HUES64 (cell line): Measurements from ENCODE around the gene GREB1L. TPM values are rescaled to one million over a fixed set of nuclear protein-coding genes. Genes with fewer than 3 reads are reported as not detected.
"Not testable (repeated sequence)": the region's sequence is repeated elsewhere in the genome, so short reads cannot be mapped to it uniquely, and the experiment has no call there.

Source experiments
- H3K27ac ChIP-seq: 2 replicates; pipeline ENCODE4 v1.7.0; 2013; ENCODE audit warnings: low read depth, low read length, inconsistent platforms
- H3K27me3 ChIP-seq: 2 replicates; pipeline ENCODE4 v1.6.1; 2013; ENCODE audit warnings: mild to moderate bottlenecking, low read length; ENCODE audit not compliant: insufficient read depth
- H3K36me3 ChIP-seq: 2 replicates; pipeline ENCODE4 v1.6.1; 2013; ENCODE audit warnings: mild to moderate bottlenecking, low read length; ENCODE audit not compliant: insufficient read depth
- H3K4me1 ChIP-seq: 2 replicates; pipeline ENCODE4 v1.6.1; 2013; ENCODE audit warnings: mild to moderate bottlenecking, low read length, moderate library complexity; ENCODE audit not compliant: insufficient read depth
- H3K4me3 ChIP-seq: 2 replicates; pipeline ENCODE4 v1.5.1; 2013; ENCODE audit warnings: mild to moderate bottlenecking, low read length, moderate library complexity
- H3K9ac ChIP-seq: 2 replicates; pipeline ENCODE4 v1.6.1; 2013; ENCODE audit warnings: mild to moderate bottlenecking, low read depth, low read length
- H3K9me3 ChIP-seq: 2 replicates; pipeline ENCODE4 v1.6.1; 2013; ENCODE audit warnings: low read depth, low read length; ENCODE audit not compliant: insufficient read depth
- WGBS: fragments of 150-250, 120-280 bp; methylation state at CpG from one replicate; pipeline ENCODE4 v1.1.7; 2013; ENCODE audit warnings: missing lambda C conversion rate; 5-methylcytosine and 5-hydroxymethylcytosine counted together
- polyA plus RNA-seq, 2 experiments: library from polyadenylated mRNA; stranded (reverse); fragments of 50-300 nt; gene quantifications; one replicate each; pipeline ENCODE4 v1.2.3, GENCODE V29; 2013

The GREB1L gene
- 22.8 TPM for polyA plus RNA-seq (2013, experiment 1 of 2)
- 26.6 TPM for polyA plus RNA-seq (2013, experiment 2 of 2)

DNA sequence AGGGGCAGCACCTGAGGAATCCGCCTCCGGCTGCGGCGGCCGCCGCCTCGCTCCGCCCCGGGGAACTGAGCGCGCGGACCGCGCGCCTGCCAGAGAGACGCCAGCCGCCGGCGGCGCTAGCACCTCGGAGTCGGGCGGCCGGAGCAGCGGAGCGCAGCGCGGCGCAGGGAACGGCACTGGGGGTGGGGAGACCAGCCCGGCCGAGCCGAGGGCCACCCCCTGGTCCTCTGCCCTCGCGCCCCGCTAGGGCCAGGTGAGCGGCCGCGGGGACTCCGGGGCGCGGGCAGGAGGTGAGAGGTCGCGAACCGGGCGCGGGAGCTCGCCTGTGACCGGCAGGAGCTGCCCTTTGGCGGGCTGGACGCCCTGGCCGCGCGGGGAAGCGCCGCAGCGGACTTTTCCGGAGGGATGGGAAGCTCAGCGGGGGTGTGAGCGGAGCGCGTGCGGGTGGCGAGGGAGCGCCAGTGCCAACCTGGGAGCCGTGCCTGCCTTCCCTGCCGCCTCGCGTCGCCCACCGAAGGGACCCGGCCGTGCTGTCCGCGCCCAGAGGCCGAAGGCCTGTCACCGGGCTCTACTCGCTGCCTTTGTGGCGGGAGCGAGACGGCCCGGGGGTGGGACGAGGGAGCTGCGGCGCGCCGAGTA is at the start of gene GREB1L:
Gene GREB1L (plus strand): TSS at position 92 of the 639 bp plus-strand sequence. CDS start 141,287 bp downstream, outside the sequence.
- Histone ChIP-seq H3K27ac (peak within 1 kb of the TSS; percentile 52; the same call in 1 of the 2 replicates), H3K9me3 (no peaks in the 10 kb centered on the region), H3K4me3 (peak within 1 kb of the TSS; percentile 71), H3K27me3 (peaks cover 87% of the 10 kb centered on the region), H3K36me3 (no peaks in the 10 kb centered on the region), H3K9ac (peak within 1 kb of the TSS; percentile 57; the same call in 1 of the 2 replicates), H3K4me1 (peaks cover 26% of the 10 kb centered on the region; the same call in 1 of the 2 replicates)
- under 1% methylated on average over 87 of the region's 87 CpGs for WGBS

DNA sequence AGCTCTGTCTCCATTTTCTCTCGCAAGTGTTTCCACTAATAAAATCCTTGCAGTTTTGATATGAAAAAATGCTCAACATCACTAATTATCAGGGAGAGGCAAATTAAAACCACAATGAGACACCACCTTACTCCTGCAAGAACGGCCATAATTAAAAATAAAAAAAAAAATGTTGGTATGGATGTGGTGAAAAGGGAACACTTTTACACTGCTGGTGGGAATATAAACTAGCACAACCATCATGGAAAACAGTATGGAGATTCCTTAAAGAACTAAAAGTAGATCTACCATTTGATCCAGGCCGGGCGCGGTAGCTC is 49.8 kb upstream of the GREB1L start:
- Histone ChIP-seq H3K9me3 (no peaks in the 10 kb centered on the region), H3K9ac (no peak overlapping the region), H3K27me3 (no peaks in the 10 kb centered on the region), H3K36me3 (no peaks in the 10 kb centered on the region), H3K4me1 (no peaks in the 10 kb centered on the region), H3K27ac (no peak overlapping the region), H3K4me3 (no peak overlapping the region)
- 90% methylated on average over 4 of the region's 5 CpGs for WGBS

DNA sequence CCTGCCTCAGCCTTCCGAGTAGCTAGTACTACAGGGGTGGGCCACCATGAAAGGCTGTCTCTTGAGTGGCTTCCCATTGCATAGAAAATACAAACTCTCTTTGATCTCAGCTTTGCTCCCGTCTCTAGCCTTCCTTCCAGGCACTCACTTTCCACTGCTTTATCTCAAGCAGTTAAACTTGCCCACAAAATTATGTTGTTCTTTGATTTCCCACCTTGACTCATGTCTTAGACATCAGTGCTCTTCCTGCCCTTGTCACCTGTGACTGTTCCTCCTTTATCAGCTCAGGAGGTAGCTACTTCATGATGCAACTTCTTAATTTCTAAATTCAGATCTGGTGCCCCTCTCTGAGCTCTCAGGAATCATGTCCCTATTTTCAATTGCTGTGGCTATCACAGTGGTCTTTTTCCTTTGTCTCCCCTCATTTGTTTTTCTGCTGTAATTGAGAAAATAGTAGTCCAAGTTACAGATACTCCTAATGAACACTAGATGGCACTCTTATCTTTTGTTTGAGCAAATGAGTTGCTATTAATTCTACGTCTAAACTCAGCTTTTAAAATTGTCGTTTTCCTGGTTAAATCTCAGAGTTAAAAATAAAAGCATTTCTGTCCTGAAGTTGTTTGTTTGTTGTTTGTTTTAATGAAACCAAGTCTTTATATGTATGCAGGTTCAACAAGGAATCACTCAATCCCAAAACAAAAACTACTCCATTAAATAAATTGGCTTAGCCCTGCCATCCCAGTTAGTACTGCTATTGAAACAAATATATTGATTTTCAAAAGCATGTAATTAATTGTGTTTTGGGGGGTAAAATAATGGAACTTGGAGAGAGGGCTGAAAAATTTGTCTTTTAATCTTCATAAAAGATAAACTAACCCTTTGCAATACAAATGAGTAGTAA is 46.9 kb upstream of the GREB1L start:
- Histone ChIP-seq H3K36me3 (no peaks in the 10 kb centered on the region), H3K9ac (no peak overlapping the region), H3K4me3 (no peak overlapping the region), H3K27ac (no peak overlapping the region), H3K9me3 (no peaks in the 10 kb centered on the region), H3K27me3 (no peaks in the 10 kb centered on the region), H3K4me1 (no peaks in the 10 kb centered on the region)
- WGBS: 31% methylated on average over 4 of the region's 4 CpGs

DNA sequence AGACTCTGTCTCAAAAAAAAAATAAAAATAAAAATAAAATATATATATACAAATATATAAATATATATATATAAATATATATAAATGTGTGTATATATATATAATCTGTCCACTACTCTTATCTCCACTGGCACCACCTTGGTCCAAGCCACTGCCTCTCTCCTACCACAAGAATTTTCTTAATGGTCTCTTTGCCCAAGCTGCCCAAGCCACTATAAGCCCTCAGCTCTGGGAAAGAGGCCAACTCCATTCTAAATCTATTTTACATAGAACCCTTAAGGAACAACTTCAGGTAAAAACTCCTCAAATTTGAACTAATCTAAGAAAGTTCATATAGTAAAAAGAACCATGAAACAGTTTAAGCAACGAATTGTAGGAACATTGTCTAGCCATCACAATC is 45.6 kb upstream of the GREB1L start:
- no peak overlapping the region for H3K9ac ChIP-seq
- H3K4me3 ChIP-seq: no peak overlapping the region
- WGBS: no CpG with 5 or more reads among the region's 1 CpG
- H3K27ac ChIP-seq: no peak overlapping the region
- H3K9me3 ChIP-seq: no peaks in the 10 kb centered on the region
- no peaks in the 10 kb centered on the region for H3K36me3 ChIP-seq
- H3K4me1 ChIP-seq: no peaks in the 10 kb centered on the region
- H3K27me3 ChIP-seq: no peaks in the 10 kb centered on the region

DNA sequence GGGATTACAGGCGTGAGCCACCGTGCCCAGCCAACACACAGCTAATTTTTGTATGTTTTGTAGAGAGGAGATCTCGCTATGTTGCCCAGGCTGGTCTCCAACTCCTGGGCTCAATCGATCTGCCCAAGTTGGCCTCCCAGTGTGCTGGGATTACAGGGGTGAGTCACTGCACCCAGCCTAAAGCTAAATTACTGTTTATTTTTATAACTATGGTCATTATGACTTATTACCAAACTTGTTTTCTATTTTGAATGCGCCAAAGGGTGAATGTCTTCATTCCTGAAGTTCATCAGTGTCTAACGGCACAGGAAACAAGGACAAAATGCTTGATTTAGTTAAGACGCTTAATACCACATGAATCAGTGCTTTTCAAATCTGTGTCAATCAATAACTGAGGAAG is 38.9 kb upstream of the GREB1L start:
- H3K4me1 ChIP-seq: no peaks in the 10 kb centered on the region
- no peak overlapping the region for H3K9ac ChIP-seq
- H3K27me3 ChIP-seq: no peaks in the 10 kb centered on the region
- H3K4me3 ChIP-seq: no peak overlapping the region
- H3K9me3 ChIP-seq: no peaks in the 10 kb centered on the region
- no peak overlapping the region for H3K27ac ChIP-seq
- H3K36me3 ChIP-seq: no peaks in the 10 kb centered on the region
- over 99% methylated on average over 7 of the region's 7 CpGs for WGBS

DNA sequence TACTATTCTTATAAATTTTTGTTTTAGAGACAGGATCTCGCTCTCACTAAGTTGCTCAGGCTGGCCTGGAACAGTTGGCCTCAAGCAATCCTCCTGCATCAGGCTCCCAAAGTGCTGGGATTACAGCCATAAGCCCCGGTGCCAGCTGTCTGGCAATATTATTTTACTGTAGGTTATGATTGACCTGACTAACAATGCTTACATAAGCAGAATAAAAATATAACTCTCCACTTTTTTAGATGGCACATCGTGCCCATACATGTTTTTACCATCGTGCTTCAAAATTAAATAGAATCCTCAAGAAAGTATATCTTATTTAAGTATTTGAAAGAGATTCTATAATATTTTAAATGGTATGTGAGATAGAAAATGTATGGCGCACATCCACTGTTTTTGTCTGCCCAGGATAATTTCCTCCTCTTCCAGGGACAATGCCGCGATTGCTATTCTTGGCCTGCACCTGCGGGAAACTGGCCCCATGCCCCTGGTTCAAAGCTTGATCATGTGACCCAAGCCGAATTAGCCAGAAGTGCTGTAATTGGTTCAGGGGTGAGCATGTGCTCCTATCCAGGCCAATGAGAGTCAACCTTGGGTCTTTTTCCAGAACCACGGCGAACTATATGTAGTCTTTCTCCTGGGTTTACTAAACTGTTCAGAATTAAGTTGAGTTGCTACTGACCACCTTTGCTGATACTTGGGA is 38.3 kb upstream of the GREB1L start:
- H3K36me3 ChIP-seq: no peaks in the 10 kb centered on the region
- no peaks in the 10 kb centered on the region for H3K9me3 ChIP-seq
- no peak overlapping the region for H3K4me3 ChIP-seq
- H3K9ac ChIP-seq: no peak overlapping the region
- 96% methylated on average over 9 of the region's 11 CpGs for WGBS
- H3K27me3 ChIP-seq: no peaks in the 10 kb centered on the region
- no peaks in the 10 kb centered on the region for H3K4me1 ChIP-seq
- H3K27ac ChIP-seq: no peak overlapping the region

DNA sequence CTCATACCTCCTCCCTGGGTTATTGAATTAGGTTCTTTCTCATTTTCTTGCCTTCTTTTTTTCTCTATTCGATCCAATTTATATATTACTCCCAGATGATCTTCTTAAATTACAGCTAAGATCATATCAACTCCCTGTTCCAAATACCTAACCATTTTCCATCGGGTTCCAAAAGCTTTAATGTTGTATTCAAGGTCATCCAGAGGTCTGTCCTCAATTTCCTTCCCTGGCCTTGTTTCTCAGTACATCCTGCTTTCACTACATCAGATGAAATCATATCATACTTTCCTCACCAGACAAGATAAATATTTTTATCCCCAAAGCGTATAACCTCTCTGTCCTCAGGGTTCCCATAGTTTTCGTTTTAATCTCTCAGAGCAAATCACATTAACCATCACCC is 36.3 kb upstream of the GREB1L start:
- H3K27ac ChIP-seq: no peak overlapping the region
- WGBS: 89% methylated on average over 4 of the region's 4 CpGs
- no peaks in the 10 kb centered on the region for H3K27me3 ChIP-seq
- no peak overlapping the region for H3K9ac ChIP-seq
- no peaks in the 10 kb centered on the region for H3K4me1 ChIP-seq
- no peaks in the 10 kb centered on the region for H3K9me3 ChIP-seq
- H3K36me3 ChIP-seq: no peaks in the 10 kb centered on the region
- no peak overlapping the region for H3K4me3 ChIP-seq

DNA sequence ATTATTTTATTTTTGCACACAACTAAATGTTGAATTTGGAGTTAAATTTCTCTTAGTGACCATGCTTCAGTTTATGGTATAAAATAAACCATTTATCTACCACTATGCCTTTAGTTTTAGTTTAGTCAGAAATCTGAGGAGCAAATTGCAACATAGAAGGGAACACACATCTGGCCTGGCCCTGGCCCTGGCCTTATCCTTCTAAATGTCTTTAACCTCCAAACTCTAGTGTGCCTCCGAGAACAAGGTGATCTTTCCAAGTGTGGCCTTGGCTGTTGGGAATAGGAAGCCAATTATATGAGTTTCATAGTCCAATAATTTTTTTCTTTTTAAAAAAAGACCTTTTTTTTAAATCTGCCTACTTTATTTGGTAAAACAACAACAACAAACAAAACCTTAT is 31.8 kb upstream of the GREB1L start:
- Histone ChIP-seq H3K36me3 (no peaks in the 10 kb centered on the region), H3K4me1 (no peaks in the 10 kb centered on the region), H3K27me3 (no peaks in the 10 kb centered on the region), H3K9ac (no peak overlapping the region), H3K4me3 (no peak overlapping the region), H3K27ac (no peak overlapping the region), H3K9me3 (no peaks in the 10 kb centered on the region)
- WGBS: 100% methylated on average over 1 of the region's 1 CpG

DNA sequence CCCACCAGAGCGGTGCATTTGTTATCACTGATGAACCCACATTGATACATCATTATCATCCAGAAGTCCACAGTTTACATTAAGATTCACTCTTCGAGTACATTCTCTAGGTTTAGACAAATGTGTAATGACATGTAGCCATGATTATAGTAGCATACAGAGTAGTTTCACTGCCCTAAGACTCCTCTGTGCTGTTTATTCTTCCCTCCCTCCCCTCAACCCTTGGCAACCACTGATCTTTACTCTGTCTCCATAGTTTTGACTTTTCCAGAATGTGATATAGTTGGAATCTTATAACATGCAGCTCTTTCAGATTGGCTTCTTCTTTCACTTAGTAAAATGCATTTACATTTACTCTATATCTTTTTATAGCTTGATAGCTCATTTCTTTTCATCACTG is 31.2 kb upstream of the GREB1L start:
- Histone ChIP-seq H3K4me3 (no peak overlapping the region), H3K9me3 (no peaks in the 10 kb centered on the region), H3K36me3 (no peaks in the 10 kb centered on the region), H3K27me3 (peaks cover 5% of the 10 kb centered on the region; the same call in 1 of the 2 replicates), H3K4me1 (no peaks in the 10 kb centered on the region), H3K27ac (no peak overlapping the region), H3K9ac (no peak overlapping the region)
- 94% methylated on average over 1 of the region's 2 CpGs for WGBS

DNA sequence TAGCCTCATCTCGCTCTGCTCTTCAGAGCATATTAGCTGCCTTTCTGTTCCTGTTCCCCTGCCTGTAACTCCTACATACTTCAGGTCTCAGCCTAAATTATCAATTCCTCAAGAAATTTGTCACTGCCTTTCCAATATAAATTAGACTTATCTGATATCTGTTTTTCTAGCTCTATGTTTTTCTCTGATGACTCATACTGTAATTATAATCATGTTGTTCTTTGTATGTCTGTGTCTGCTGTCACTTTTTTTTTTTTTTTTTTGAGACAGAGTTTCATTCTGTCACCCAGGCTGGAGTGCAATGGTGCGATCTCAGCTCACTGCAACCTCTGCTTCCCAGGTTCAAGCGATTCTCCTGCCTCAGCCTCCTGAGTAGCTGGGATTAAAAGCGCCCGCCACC is 27.6 kb upstream of the GREB1L start:
- H3K36me3 ChIP-seq, H3K9ac ChIP-seq, H3K9me3 ChIP-seq, H3K4me1 ChIP-seq, H3K4me3 ChIP-seq, H3K27ac ChIP-seq: not testable (repeated sequence)
- peaks cover 40% of the 10 kb centered on the region for H3K27me3 ChIP-seq
- 94% methylated on average over 5 of the region's 5 CpGs for WGBS

DNA sequence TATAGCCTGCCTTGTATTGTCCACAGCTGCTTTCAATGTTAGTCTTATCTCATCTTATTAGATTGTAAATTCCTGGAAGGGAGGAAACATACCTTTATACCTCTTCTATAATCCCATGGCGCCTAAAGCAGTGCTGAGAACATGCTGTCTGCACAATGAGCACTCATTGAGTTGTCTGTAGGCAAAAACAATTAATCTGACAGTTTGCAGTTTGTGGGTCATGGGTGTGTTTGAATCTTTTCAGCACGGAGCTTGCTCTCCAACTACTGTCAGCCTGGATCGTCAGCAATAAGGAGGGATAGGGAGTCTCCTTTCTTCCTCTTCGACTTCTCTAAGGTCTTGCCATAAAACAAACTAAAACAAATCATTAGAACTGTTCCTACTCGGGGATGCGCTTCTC is 26.5 kb upstream of the GREB1L start:
- no peak overlapping the region for H3K4me3 ChIP-seq
- no peaks in the 10 kb centered on the region for H3K9me3 ChIP-seq
- H3K4me1 ChIP-seq: peaks cover 9% of the 10 kb centered on the region; the same call in 1 of the 2 replicates
- H3K36me3 ChIP-seq: no peaks in the 10 kb centered on the region
- WGBS: 86% methylated on average over 6 of the region's 6 CpGs
- H3K9ac ChIP-seq: no peak overlapping the region
- peaks cover 49% of the 10 kb centered on the region for H3K27me3 ChIP-seq
- no peak overlapping the region for H3K27ac ChIP-seq
